ENCODE measurements around the gene SLC44A2.

Gene SLC44A2

DNA sequence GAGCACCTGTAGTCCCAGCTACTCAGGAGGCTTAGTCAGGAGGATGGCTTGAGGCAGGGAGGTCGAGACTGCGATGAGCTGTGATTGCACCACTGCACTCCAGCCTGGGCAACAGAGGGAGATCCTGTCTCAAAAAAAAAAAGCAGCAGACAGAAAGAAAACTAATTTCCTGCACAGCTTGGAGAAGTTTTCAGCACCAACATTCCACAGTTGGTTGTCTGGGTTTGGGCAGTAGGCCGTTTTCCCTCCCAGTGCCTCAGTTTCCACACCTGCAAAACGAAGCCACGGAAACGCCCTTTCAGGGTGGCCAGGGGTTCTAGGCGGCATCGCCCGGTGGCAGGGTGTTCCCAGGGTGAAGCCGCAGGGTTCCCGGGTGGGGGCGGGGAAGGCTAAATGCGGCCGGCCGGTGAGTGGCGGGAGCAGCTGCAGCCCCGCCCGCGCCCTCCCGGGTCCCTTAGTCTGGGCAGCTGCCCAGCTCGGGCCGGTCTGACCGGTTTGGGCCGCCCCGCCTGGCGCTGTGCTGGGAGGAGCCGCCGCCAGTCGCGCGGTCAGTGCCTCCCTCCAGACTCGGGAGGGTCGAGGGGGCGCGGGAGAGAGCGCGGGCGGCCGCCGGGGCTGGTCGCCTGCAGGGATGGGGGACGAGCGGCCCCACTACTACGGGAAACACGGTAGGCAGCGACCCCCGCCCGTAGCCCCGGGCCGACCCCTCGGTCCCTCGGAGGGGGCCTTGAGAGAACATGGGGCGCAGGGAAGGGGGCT is at the start of gene SLC44A2:
SLC44A2 (plus strand) TSS at position 551 of the 759 bp plus-strand sequence; CDS start at position 632, 81 bp downstream.
- DNase-seq: no peak

DNA sequence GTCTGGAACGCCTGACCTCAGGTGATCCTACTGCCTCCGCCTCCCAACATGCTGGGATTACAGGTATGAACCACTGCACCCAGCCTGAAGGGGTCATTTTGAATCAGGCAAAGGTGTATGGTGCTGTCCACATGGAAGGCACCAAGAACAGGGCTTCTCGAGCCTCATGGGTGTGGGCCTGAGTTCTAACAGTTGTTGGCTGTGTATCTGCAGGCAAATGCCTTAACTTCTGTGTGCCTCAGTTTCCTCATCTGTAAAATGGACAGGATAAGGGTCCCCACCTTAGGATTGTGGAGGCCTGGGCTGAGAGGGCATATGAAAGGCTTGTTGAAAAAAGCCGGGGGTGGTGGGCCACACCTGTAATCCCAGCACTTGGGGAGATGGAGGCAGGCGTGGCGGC is 47.4 kb upstream of the SLC44A2 start:
- DNase-seq: no peak

DNA sequence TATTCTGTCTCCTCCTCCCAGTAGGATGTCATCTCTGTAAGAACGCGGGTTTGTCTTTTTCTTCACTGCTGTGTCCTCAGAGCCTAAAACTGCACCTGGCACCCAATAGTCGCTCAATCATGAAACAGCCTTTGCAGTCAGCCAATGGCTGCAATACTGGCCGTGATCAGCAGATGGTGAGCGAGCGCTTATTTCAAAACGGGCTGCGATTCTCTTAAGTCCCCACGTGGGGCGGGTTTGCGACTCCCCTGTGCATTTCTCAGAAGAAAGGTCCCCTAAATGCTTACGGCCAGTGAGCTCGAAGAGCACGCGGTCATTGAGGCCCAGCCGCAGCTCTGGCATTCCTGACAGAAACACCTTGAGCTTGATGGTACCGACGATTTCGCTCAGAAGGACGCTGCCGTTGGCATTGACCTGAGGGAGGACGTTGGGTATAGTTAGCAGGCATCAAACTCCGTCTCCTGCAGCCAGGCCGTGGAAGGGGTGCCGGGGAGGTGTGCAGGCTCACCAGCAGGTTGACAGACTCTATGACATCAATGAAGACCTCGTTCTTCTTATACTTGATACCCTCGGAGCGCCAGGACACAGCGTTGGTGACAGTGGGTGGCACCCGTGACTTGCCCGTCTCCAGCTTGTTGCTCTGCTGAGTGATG is 44.2 kb upstream of the SLC44A2 start:
- peak; percentile 67 for DNase-seq

DNA sequence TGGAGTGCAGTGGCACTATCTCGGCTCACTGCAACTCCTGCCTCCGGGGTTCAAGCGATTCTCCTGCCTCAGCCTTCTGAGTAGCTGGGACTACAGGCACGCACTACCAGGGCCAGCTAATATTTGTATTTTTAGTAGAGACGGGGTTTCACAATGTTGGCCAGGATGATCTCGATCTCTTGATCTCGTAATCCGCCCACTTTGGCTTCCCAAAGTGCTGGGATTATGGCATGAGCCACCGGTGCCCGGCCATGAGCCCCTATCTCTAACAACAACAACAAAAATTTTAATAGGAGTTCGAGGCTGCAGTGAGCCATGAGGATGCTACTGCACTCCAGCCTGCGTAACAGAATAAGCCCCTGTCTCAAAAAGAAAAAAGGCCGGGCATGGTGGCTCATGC is 43.3 kb upstream of the SLC44A2 start:
- DNase-seq: no peak

DNA sequence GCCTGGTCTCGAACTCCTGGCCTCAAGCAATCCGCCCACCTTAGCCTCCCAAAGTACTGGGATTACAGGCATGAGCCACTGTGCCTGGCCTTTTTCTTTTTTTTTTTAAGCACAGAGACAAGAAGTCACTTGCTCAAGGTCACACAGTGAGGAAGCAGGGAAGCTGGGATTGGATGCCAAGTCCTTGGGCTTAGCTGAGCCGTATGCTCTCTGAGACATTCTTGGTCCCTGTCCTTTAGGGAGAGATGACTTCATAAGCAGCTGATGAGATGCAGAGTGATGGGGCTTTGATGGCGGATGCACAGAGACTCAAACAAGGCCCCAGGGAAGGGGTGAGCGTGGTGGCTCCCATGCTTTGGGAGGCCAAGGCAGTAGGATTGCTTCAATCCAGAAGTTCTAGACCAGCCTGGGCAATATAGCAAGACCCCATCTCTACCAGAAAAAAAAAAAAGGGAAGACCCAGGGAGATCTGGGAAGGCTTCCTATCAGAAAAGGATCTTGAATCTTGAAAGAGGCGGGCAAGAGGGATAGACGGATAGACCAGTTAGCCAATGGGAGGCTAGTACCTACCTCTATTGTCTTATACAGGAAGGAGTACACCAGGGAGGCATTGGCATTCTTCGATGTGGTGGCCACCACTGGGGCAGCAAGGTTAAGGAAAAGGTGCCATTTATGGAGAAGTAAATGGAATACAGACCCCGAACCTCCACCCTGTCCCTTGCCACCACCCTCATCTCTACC is 42.1 kb upstream of the SLC44A2 start:
- no peak for DNase-seq

DNA sequence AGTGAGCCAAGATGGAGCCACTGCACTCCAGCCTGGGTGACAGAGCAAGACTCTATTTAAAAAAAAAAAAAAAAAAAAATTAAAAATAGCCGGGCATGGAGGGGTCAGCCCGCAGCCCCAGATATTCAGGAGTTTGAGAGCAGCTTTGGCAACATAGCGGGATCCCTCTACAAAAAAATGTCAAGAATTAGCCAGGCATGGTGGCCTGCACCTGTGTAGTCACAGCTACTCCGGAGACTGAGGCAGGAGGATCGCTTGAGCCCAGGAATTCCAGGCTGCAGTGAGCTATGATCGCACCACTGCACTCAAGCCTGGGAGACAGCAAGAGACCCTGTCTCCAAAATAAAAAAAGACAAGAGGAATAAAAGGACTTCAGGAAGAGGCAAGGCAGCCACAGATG is 39.0 kb upstream of the SLC44A2 start:
- no peak for DNase-seq

DNA sequence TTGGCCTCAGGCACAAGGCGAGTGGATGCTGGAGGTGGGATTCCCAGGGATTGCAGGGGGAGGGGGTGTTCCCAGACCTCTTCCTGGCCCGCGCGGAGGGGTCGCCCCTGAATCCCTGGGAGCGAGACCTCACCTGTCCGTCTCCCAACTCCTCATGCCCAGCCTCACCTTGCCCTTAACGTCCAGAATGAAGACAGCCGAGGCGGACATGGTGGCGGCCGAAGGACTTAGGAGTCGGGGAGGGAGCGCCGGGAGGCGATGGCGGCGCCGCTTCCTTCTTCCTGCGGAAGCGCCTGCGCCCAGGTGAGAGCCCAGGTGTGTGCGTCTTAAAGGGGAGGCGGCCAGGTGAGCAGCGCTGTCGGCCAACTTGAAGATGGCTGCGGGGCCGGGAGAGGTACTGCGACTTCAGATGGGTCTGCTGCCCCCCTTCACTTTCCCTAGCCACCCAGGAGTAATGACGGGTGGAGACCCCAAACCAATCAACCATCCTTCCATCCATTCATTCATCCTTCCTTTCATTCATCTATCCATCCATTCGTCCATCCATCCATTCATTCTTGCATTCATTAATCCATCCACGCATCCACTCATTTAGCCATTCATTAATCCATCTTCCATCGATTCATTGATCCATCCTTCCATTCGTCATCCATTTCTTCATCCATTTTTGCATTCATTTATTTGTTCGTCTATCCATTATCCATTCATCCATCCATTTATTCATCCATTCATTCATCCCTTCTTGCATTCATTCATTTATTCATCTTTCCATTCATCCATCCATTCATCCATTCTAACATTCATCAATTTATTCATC is 38.1 kb upstream of the SLC44A2 start, which contains the start of gene AP1M2:
AP1M2 (minus strand) TSS at position 291 of the 817 bp plus-strand sequence; CDS start at position 210, 81 bp downstream.
- no peak for DNase-seq

DNA sequence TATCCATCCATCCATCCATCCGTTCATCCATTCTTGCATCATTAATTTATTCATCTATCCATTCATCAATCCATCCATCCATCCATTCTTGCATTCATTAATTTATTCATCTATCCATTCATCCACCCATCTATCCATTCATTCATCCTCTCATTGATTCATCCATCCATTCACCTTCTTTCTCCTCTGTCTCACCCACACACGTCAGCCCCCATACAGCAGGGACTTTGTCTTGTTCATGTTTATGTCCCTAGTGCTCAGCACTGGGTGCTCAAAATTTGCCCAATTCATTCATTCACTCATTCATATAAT is 37.6 kb upstream of the SLC44A2 start:
- DNase-seq: no peak

DNA sequence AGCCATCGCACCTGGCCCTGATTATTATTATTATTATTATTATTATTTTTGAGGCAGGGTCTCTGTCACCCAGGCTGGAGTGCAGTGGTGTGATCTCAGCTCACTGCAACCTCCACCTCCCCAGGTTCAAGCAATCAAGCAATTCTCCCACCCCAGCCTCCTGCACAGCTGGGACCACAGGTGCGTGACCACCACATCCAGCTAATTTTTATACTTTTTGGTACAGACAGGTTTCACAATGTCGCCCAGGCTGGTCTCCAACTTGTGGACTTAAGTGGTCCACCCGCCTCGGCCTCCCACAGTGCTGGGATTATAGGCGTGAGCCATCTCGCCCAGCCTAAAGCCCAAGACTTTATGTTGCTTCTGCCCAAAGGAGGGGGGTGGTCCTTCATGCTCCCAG is 32.2 kb upstream of the SLC44A2 start:
- DNase-seq: no peak

DNA sequence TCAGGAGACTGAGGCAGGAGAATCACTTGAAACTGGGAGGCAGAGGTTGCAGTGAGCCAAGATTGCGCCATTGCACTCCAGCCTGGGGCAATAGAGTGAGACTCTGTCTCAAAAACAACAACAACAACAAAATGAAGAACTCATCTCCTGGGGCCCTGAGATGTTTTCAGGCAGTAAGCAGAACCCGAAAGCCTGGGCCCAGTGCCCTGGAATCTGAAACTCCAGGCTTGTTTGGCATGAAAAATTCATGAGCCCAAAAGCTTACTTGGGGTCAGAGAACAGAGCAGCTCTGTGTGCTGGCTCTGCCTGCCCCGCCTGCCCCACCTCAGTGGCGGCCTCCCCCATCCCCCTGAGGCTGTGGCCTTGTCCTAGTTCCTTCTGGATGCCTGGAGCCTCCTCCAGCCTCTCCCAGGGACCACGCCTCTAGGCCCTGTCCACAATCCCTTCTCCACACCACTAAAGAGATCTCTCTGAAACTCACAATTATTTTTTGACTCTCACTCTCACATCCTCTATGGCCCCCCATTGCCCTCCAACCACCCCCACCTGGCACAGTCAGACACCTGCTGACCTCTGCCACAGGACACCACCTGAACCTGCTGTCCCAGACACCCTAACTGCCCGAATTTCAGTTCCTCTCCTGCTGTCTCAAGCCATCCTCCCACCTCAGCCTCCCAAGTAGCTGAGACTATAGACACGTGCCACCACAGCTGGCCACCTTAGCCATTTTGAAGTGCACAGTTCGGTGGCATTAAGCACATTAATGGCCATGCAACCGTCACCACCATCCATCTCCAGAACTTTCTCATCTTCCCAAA is 31.3 kb upstream of the SLC44A2 start:
- no peak for DNase-seq

DNA sequence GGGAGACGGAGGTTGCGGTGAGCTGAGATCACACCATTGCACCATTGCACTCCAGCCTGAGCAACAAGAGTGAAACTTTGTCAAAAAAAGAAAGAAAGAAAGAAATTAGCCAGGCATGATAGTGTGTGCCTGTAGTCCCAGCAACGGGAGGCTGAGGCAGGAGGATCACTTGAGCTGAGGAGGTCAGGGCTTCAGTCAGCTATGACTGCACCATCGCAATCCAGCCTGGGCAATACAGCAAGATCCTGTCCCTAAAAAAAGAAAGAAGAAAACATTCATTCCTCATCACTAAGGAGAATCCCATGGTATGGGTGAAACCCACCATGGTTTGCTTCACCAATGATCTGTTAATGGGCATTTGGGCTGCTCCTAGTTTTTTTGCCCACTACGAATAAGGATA is 25.2 kb upstream of the SLC44A2 start:
- DNase-seq: no peak

DNA sequence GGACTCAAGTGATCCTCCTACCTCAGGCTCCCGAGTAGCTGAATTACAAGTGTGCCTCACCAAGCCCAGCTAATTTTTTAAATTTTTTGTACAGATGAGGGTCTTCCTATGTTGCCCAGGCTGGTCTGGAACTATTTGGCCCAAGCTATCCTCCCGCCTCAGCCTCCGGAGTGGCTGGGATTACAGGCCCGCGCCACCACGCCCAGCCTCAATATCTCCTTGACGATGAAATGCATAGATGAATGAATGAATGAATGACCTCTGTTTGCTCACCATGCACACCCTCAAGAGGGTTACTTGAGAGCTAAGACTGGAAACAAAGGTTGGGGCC is 23.4 kb upstream of the SLC44A2 start:
- peak; percentile 18 for DNase-seq

DNA sequence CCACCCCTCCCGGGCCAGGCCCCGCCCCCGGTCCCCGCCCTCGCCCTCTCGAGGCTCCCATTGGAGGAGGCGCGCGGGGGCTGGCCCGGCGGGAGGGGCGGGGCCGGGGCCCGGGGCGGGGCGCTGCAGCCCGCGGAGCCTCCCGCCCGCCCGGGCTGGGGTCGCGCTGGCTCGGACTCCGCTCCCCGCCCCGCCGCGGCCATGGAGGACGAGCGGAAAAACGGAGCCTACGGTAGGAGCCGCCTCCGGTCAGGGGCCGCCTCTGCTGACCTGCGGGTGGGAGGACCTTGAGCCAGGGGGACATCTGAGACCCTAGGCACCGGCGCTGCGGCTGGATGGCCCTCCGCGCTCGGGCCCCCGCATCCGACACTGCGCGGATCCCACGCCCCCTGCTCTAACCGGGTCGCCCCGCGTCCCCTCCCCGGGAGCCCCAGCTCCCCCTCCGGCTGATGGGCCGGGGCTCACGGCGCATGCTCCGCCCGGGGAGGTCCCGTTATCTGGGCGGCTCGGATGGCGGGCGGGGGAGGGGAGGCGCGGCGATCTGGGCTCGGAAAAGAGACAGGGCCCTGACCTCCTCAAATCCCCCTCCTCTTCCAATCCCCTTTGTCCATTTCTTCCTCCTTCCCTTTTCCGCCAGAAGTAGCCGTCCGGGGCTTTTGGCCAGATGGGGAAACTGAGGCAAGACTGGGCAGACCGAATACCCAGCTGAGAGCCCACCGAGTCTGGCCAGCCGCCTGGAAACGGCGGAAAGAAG is 22.8 kb upstream of the SLC44A2 start:
- no peak for DNase-seq

DNA sequence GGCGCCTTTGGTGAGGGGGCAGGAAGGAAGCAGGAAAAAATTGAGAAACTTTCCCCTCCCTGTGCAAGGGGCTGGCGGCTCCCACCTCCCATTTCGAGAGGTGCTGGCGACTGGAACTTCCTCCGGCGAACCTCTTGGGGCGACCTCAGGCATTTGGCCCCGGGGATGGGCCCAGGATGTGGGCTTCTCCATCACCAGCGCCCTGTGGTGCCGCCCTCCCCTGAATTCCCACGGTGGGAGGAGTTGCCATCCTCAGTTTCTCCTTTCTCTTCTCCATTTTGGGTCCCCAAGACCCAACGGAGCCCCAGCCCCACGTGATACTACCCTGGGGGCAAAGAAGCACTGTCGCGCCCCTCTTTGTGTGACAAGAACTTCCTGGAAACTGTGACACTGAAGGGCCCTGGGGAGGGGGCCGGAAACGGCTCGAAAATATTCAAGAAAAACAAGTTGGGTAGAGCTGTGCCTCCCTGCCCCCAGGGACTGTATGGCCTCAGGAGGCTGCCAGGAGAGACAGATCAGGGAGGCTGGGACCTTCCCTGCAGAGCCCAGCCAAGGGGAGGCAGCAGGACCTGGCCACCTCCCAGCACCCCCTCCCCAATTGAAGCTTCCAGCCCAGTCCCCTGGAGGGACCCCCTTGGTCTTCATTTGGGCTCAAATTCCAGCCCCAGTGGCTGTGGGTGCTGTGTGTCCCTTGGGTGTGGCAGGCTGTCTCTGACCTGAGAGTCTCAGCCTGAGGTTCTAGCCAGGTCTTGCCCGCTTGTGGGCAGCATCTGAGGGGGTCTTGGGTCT is 22.1 kb upstream of the SLC44A2 start:
- no peak for DNase-seq

DNA sequence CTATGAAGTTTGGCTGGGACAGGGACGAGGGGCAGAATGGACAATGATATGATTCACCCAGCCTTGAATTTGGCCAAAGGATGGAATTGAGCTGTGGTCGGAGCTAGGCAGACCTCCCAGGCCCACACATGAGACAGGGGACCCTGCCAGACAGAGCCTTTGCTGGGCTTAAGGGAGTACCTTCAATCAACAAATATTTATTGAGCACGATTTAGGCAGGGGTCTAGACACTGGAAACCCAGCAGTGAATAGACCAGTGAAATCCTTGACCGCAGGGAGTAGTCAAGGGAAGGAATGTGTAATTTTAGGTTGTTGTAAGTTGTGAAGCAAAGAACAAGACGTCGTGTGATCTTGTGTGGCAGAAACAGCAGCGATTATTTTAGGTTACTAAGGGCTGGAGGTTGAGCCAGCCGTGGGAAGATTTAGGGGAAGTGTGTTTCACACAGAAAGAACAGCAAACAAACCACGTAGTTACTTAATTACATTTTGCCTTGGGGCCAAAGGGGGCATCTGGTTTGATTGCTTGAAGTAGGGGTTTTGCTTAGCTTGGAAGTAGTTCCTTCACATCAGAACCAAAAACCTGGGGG is 21.4 kb upstream of the SLC44A2 start:
- no peak for DNase-seq

DNA sequence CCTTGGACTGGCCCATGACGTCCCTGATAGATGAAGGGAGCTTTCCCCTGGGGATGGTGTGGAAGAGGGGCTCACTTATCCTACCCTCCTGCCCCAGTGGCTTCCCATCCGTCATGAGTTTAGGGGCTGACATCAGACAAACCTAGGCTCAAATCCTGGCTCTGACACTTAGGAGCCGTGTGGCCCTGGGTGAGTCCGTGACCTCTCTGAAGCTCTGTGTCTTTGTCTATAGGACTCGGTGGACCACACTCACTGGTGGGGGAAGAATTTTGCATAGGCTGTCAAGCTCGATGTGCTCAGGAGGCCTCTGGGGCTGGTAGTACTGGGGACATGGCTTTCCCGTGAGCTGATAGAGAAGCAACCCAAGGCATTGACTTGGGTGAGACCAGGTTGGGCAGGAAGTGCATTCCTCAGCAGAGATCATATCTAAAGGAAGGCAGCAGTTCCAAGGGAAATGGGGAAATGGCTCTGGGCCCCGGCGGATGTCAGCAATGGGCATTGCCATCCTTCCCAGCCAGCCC is 20.8 kb upstream of the SLC44A2 start:
- DNase-seq: no peak

DNA sequence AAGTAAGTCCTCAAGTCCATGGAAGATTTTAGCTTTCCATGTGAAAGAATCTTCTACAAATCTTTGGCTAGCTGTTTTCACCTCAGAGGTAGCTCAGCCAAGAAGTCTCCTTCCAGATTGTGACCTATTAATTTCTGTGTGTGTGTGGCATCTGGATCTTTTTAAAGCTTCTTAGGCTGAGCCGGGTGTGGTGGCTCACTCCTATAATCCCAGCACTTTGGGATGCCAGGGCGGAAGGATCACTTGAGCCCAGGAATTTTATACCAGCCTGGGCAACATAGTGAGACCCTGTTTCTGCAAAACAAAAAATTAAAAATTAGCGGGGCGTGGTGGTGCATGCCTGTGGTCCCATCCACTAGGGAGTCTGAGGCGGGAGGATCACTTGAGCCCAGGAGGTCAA is 13.4 kb upstream of the SLC44A2 start:
- no peak for DNase-seq

DNA sequence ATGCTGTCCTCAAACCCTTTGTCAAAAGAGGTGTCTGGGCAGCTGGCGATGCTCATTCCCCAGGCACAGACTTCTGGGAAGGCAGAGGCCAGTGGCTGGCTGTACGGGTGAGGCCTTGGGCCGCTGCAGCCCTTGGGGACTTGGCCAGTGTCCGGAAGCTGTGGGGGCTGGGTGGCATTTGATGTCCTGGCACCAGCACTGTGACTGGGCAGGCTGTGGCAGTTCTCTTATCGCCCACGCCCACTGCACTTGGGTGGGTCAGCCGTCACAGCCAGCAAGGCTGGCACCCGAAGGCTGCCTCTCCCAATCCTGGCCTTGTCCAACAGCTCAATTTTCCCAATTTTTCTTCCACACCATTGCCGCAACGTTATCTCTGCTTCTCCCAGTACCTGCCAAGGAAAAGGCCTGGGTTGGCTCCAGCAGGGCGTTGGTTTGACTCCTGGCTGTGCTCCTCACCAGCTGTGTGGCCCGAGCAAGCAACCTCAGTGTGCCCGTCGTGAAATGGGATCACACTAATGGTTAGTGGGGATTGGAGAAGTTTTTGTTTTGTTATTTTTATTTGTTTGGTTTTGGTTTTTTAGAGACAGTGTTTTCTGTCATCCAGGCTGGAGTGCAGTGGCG is 12.7 kb upstream of the SLC44A2 start:
- DNase-seq: no peak

DNA sequence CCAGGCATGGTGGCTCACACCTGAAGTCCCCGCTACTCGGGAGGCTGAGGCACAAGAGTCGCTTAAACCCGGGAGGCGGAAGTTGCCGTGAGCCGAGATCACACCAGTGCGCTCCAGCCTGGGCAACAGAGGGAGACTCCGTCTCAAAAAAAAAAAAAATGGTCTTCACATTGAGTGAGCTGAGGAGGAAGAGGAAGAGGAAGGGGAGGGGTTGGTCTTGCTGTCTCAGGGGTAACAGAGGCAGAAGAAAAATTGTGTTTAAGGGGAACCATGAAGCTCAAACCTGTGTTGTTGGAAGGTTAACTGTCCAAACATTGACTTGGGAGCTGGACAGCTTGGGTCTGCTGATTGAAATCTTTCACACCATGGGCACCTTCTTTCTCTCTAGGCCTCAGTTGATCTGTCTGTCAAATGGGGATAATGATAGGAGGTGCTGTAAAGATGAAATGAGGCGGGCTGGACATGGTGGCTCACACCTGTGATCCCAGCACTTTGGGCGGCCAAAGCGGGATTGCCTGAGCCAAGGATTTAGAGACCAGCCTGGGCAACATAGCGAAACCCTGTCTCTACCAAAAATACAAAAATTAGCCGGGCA is 9.8 kb upstream of the SLC44A2 start:
- no peak for DNase-seq

All from NCI-H524 treated with DMSO at 0.1 percent for 48 hours (cell line).